IgD-negative memory B cell (primary cell): ENCODE measurements around the gene HES7. TPM values are rescaled to one million over a fixed set of nuclear protein-coding genes. Genes with fewer than 3 reads are reported as not detected.

Experiments used
- H3K27ac Mint-ChIP-seq, 3 donors: one replicate each; pipeline ENCODE4 v1.8.0; 2020 to 2022; ENCODE audit warnings: mild to moderate bottlenecking in 3 of 3, mixed read lengths in 3 of 3, moderate library complexity in 1 of 3
- H3K27me3 Mint-ChIP-seq: one replicate; pipeline ENCODE4 v1.8.0; 2021; ENCODE audit warnings: mixed read lengths
- H3K36me3 Mint-ChIP-seq: one replicate; pipeline ENCODE4 v1.8.0; 2020; ENCODE audit warnings: mild to moderate bottlenecking, mixed read lengths
- H3K4me1 Mint-ChIP-seq, 3 donors: one replicate each; pipeline ENCODE4 v1.8.0; 2020 to 2022; ENCODE audit warnings: mixed read lengths in 3 of 3, mild to moderate bottlenecking in 1 of 3
- H3K4me3 Mint-ChIP-seq, 4 donors: one replicate each; pipeline ENCODE4 v1.8.0; 2020 to 2022; ENCODE audit warnings: mild to moderate bottlenecking in 4 of 4, mixed read lengths in 4 of 4, moderate library complexity in 3 of 4
- H3K9me3 Mint-ChIP-seq, 3 donors: one replicate each; pipeline ENCODE4 v1.8.0; 2020 to 2021; ENCODE audit warnings: mixed read lengths in 3 of 3, mild to moderate bottlenecking in 1 of 3
- polyA plus RNA-seq: library from polyadenylated mRNA; unstranded; fragments of 300-500 nt; fragmentation: Illumina TruSeq; gene quantifications from one replicate; pipeline ENCODE4 v1.2.3, GENCODE V29; 2021

Gene HES7
- polyA plus RNA-seq, 1 donor from 2014 or later = not detected

DNA sequence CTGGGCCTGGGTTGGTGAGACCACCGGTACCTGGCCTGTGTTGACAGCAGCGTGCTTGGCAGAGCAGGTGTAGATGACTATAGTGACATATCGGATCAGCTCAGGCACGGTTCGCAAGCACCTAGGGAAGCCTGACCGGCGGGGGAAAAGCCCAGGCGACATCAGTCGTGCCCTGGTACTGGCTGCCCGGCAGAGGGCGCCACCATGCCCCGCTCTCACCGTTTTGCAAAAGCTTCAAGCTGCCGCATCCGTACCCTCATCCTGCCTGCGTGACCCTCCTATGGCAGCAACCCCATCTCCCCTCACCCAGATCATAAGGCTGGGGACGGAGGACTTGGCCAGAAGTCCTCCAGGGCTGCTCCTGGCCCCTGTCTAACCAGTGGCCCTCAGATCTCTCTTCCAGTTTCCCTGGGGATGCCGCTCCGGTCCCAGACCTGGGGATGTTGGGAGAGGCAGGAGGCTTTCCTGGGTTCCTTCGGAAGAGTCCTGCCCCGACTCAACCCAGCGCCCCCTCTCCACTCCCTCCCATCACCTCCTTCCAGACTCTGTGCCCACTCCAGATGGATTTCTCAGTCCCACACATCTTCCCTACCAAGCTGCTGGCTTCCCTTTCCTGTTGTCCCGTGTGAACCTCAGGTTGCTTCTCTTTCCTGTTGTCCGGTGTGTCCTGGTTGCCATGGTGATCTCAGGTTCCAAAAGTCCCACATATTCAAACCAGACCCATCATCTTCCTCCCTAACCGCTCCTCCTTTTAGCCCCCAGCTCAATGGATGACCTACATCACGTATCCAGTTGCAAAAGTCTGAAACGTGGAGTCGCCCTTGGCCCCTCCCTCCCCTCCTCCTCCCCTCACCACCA is 50.0 kb downstream of the HES7 start:
- H3K27me3 Mint-ChIP-seq = peaks cover 44% of the 10 kb centered on the region
- no peaks in the 10 kb centered on the region for H3K9me3 Mint-ChIP-seq
- H3K27ac Mint-ChIP-seq = peak overlapping the region; percentile 57 to 96 (median 92)
- peaks cover 9 to 20% (median 10%) of the 10 kb centered on the region in 3 donors for H3K4me1 Mint-ChIP-seq
- peak overlapping the region; percentile 18 to 98 (median 86) for H3K4me3 Mint-ChIP-seq
- peaks cover 3% of the 10 kb centered on the region for H3K36me3 Mint-ChIP-seq

GRCh38 chr17:8072729-8073461 is 51.0 kb downstream of the HES7 start:
- H3K9me3 Mint-ChIP-seq = no peaks in the 10 kb centered on the region
- peaks cover 10 to 22% (median 11%) of the 10 kb centered on the region in 3 donors for H3K4me1 Mint-ChIP-seq
- peaks cover 3% of the 10 kb centered on the region for H3K36me3 Mint-ChIP-seq
- H3K27ac Mint-ChIP-seq = peak overlapping the region in 2 of 3 donors; percentile 57 to 96
- peak overlapping the region; percentile 37 to 94 (median 86) for H3K4me3 Mint-ChIP-seq
- peaks cover 44% of the 10 kb centered on the region for H3K27me3 Mint-ChIP-seq

GRCh38 chr17:8072341-8072728 is 51.6 kb downstream of the HES7 start:
- Mint-ChIP-seq H3K36me3 (peaks cover 3% of the 10 kb centered on the region), H3K9me3 (no peaks in the 10 kb centered on the region), H3K27me3 (peaks cover 42% of the 10 kb centered on the region), H3K4me1 (peaks cover 9 to 22% (median 10%) of the 10 kb centered on the region in 3 donors), H3K4me3 (peak overlapping the region; percentile 65 to 94 (median 84)), H3K27ac (peak overlapping the region in 2 of 3 donors; percentile 10 to 73)

GRCh38 chr17:8071496-8071895 is 52.4 kb downstream of the HES7 start:
- Mint-ChIP-seq H3K9me3 (no peaks in the 10 kb centered on the region), H3K27ac (peak overlapping the region in 1 of 3 donors; percentile 37), H3K4me3 (peak overlapping the region in 2 of 4 donors; percentile 30 to 65), H3K27me3 (peaks cover 42% of the 10 kb centered on the region), H3K4me1 (peaks cover 9 to 22% (median 10%) of the 10 kb centered on the region in 3 donors), H3K36me3 (peaks cover 3% of the 10 kb centered on the region)

Other genes starting within 250 kb of the HES7 start
- 2.4 TPM for gene CHD3, start 235.3 kb downstream of the HES7 start, polyA plus RNA-seq
- gene RNF227, start 207.8 kb downstream of the HES7 start, polyA plus RNA-seq = 3.1 TPM
- 0.51 TPM for gene KCNAB3, start 194.2 kb downstream of the HES7 start, polyA plus RNA-seq
- gene TRAPPC1, start 192.2 kb downstream of the HES7 start, polyA plus RNA-seq = 220 TPM
- gene CNTROB, start 191.9 kb downstream of the HES7 start, polyA plus RNA-seq = 11.0 TPM
- gene GUCY2D, start 121.5 kb downstream of the HES7 start, polyA plus RNA-seq = 0.18 TPM
- gene ALOX15B, start 85.0 kb downstream of the HES7 start, polyA plus RNA-seq = not detected
- gene ALOX12B, start 36.4 kb downstream of the HES7 start, polyA plus RNA-seq = 0.41 TPM
- not detected for gene ALOXE3, start 5.6 kb downstream of the HES7 start, polyA plus RNA-seq
- 12.6 TPM for gene PER1, start 28.3 kb upstream of the HES7 start, polyA plus RNA-seq
- 83.7 TPM for gene VAMP2, start 38.8 kb upstream of the HES7 start, polyA plus RNA-seq
- gene TMEM107, start 52.3 kb upstream of the HES7 start, polyA plus RNA-seq = 35.2 TPM
- gene BORCS6, start 66.1 kb upstream of the HES7 start, polyA plus RNA-seq = 30.0 TPM
- 0.34 TPM for gene AURKB, start 86.5 kb upstream of the HES7 start, polyA plus RNA-seq
- 35.1 TPM for gene CTC1, start 124.0 kb upstream of the HES7 start, polyA plus RNA-seq
- gene PFAS, start 125.2 kb upstream of the HES7 start, polyA plus RNA-seq = 15.5 TPM
- gene RANGRF, start 164.6 kb upstream of the HES7 start, polyA plus RNA-seq = 67.4 TPM
- gene SLC25A35, start 171.3 kb upstream of the HES7 start, polyA plus RNA-seq = 1.7 TPM
- not detected for gene ARHGEF15, start 186.1 kb upstream of the HES7 start, polyA plus RNA-seq
- not detected for gene ODF4, start 215.7 kb upstream of the HES7 start, polyA plus RNA-seq